A549 (cell line): ENCODE measurements around the gene PTPN6.

Source experiments
- CTCF ChIP-seq: fragments of >200 bp; sonication (Bioruptor Twin); formaldehyde crosslinking; IDR thresholded peaks from 3 replicates; pipeline ENCODE4 v1.5.1; 2016
- KDM1A ChIP-seq: fragments of 200-600 bp; sonication (generic); IDR thresholded peaks from 2 replicates; pipeline ENCODE4 v1.6.1; 2016; ENCODE audit warnings: low read depth, mild to moderate bottlenecking
- POLR2A ChIP-seq: IDR thresholded peaks from 2 replicates; pipeline ENCODE4 v1.6.1; 2012; ENCODE audit warnings: mild to moderate bottlenecking, low read length
- RAD21 ChIP-seq, 2 experiments: fragments of >200 bp in 1 of 2; sonication (Bioruptor Twin) in 1 of 2; formaldehyde crosslinking in 1 of 2; IDR thresholded peaks in 1 of 2; conservative IDR thresholded peaks in 1 of 2; 2 replicates in 1 of 2; 3 replicates in 1 of 2; pipeline ENCODE4 v1.6.1; 2012 to 2018; ENCODE audit warnings: inconsistent platforms in 1 of 2
- RNF2 ChIP-seq: fragments of 200-600 bp; sonication (generic); IDR thresholded peaks from 2 replicates; pipeline ENCODE4 v1.6.1; 2016; ENCODE audit warnings: low read depth, mild to moderate bottlenecking, antibody characterized with exemption, moderate library complexity, borderline replicate concordance

GRCh38 chr12:6959058-6959804, 8.1 kb downstream of the PTPN6 start:
- TF ChIP-seq CTCF (no peak), POLR2A (no peak), KDM1A (no peak), RNF2 (no peak), RAD21 (conservative IDR thresholded peaks at IDR 0.05 in 1 of 2, IDR thresholded peaks at IDR 0.05 in 1 of 2) (no peak)
